SH-SY5Y (cell line): ENCODE measurements around the gene CFAP161.

ENCODE experiments used
- GATA2 ChIP-seq: IDR thresholded peaks from 2 replicates; pipeline ENCODE4 v1.6.1; 2011; ENCODE audit warnings: mild to moderate bottlenecking, low read depth, low read length
- GATA3 ChIP-seq: IDR thresholded peaks from 2 replicates; pipeline ENCODE4 v1.6.1; 2011; ENCODE audit warnings: low read depth, mild to moderate bottlenecking, low read length, moderate library complexity

DNA sequence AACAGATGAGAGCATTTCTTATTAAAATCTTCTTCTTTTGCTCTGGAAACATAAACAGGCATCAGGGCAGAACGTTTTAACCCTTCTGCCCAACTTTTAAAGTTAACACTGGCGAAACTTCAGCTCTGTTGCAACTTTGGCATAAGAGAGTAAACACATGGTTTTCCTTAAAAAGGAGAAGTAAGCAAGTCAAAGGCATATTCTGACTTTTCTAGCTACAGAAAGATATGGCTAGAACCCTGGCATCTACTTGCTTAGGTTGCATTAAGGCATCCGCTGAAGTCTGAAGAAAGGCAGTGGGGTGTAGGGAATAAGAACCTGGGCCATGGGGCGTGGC lies 49.3 kb downstream of the CFAP161 start:
- no peak for TF ChIP-seq GATA3
- TF ChIP-seq GATA2, result no peak
